ENCODE results near the gene LIMS4. TPM values are rescaled to one million over a fixed set of nuclear protein-coding genes. Genes with fewer than 3 reads are reported as not detected.
"Not testable (repeated sequence)": the region's sequence is repeated elsewhere in the genome, so short reads cannot be mapped to it uniquely, and the experiment has no call there.

Gene LIMS4, protein sequence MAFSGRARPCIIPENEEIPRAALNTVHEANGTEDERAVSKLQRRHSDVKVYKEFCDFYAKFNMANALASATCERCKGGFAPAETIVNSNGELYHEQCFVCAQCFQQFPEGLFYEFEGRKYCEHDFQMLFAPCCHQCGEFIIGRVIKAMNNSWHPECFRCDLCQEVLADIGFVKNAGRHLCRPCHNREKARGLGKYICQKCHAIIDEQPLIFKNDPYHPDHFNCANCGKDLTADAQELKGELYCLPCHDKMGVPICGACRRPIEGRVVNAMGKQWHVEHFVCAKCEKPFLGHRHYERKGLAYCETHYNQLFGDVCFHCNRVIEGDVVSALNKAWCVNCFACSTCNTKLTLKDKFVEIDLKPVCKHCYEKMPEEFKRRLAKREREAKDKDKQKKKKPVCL
- total RNA-seq (2014; rRNA removed; shearing (Covaris generic)): 0.81 and 1.8 TPM in 2 replicates

DNA sequence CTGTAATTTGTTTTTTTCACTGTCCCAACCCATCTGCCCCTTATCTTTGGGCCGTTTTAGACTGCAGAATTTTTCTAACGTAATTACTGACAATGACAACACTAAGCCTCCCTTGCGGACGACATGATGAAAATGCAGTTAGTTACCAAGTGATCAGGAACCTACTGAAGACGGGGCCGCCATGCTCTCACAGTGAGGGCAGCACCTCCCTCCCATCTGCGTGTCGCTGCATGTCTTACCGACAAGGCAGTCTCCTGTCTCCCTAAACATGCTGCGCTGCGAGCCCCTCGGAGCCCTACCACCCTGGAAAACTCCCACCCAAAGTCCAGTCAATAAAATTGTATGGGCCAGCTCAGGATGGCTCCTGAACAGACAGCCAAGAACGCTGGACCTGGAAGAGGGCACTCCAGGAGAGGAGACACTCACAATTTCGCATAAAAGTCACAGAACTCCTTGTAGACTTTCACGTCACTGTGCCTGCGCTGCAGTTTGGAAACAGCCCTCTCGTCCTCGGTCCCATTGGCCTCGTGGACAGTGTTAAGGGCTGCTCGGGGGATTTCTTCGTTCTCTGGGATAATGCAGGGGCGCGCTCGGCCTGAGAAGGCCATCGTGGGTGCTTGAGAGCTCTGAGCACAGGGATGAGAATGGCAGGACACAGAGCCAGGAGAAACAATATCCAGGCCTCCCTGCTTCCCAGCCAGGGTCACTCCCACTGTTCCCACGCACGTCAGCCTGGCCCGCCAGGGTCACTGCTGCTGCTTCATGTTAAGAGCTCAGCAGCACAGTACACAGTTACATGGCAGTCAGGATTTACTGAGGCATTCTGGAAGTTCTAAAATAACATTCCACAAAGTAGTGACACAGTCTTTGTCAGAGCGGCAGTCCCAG, at the start of gene LIMS4:
Gene LIMS4 (minus strand): TSS at position 646 of the 888 bp plus-strand sequence. CDS start 38 bp downstream, at position 608.
- DNase-seq (ENCODE audit: low spot score): not testable (repeated sequence)

DNA sequence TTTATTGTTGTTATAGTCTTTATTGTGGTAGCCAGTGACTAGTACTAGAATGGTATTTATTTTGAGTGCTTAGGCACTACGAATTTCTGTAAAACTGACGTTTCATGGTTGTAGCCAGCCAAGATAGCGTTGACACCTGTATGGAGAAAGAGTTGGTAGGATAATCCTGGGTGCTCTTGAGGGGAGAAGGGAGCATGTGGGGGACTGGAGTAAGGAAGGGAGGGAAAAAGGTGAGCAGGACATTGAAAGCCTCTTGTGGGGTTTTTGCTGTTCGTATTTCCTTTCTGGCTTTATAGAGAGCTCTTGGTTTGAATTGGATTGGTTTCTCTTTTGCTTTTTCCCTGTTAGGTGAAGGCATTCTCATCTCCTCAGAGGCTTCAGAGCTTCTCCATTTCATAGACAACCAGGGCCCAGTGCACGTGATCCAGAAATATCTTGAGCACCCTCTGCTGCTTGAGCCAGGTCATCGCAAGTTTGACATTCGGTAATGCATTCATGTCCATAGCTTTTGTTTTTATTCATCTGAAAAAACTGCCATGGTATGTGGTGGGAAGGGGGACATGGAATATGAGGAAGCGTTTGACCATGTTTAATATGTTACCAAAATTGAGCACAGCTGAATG, 27.2 kb upstream of the LIMS4 start:
- not testable (repeated sequence) for DNase-seq (ENCODE audit: low spot score)

DNA sequence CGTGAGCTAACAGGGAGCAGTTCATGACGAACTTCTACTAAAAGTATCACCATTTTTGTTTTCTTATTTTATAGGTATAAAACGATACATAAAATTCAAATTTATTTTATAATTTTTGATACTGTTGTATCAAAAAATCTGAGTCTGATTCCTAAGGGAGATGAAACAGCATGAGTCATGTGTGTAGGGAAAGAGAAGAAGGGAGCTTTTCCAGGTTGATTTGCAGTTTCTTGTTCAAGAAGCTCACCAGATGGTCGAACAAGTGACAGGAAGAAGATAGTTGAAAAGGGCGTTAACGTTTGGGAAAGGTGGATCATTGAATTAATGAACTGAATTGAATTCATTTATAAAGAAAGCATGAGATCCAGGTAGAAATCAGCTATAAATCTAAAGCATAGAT, 23.4 kb upstream of the LIMS4 start:
- DNase-seq (ENCODE audit: low spot score): not testable (repeated sequence)

DNA sequence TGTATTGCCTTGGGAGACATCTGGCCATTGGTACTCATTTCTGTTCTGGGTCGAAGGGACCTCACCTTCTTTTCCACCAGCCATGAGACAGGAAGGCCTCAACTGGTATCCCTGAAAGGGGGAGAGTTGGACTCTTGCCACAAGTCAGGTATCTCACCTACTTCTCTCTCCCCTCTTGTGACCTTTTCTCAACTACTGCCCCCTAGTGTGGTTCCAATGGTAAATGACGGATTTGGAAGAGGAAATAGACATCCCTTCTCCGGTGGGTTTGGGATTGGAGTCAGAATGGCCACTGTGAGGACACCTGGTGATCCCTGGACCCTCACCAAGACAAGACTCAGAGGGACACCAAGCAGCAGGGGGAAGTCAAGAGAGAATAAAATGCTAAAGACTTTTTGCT, 21.9 kb upstream of the LIMS4 start:
- not testable (repeated sequence) for DNase-seq (ENCODE audit: low spot score)

DNA sequence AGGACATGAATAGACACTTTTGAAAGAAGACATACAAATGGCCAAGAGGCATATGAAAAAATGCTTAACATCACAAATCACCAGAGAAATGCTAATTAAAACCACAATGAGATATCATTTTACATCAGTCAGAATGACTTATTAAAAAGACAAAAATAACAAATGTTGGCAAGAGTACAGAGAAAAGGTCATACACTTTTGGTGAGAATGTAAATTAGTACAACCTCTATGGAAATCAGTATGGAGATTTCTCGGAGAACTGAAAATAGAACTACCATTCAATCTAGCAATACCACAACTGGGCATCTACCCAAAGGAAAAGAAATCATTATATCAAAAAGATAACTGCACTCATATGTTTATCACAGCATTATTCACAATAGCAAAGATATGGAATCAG, 16.4 kb upstream of the LIMS4 start:
- not testable (repeated sequence) for DNase-seq (ENCODE audit: low spot score)

- not testable (repeated sequence) for DNase-seq (ENCODE audit: low spot score)
These were observed 10.1 kb upstream of the LIMS4 start for GRCh38 chr2:110482697-110483096.

GRCh38 chr2:110481200-110481599, 8.6 kb upstream of the LIMS4 start:
- DNase-seq (ENCODE audit: low spot score): not testable (repeated sequence)

DNA sequence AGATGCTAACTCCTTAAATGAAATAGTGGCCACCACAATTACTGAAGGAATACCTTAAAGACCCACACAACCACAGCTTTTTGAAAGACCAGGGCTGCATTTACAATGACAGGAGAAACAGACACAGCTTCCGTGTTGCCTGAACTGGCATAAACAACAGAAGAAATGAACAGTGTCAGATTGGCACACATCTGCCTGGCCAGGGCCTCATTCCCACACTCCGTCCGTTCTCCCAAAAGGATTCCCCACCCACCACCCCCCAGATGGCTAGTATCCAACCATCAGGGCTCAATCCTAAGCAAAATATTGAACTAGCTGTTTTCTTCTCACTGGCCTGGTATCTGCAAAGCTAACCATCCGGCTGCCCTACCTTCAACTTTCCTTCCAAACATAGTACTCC, 7.5 kb upstream of the LIMS4 start:
- not testable (repeated sequence) for DNase-seq (ENCODE audit: low spot score)

DNA sequence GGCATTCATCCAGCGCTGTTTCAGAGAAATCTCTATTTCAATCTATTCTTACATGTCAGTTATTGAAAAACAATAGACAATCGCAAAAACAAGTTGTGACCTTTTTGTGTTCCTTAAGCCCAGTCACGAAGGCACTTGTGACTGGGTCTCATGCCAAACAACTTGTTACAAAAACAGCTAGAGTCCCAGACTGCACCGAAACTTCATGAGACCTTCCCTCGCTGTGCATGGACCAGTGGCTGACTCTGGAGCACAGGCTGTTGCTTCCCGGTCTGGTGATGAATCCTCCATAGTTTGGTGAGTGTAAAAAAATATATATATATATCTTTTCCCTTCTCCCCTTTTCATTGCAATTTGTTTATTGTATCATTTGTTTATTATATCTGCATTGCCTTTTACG, 4.8 kb upstream of the LIMS4 start:
- not testable (repeated sequence) for DNase-seq (ENCODE audit: low spot score)

- DNase-seq (ENCODE audit: low spot score): not testable (repeated sequence)
These were observed 4.3 kb upstream of the LIMS4 start for GRCh38 chr2:110476952-110477351.

DNA sequence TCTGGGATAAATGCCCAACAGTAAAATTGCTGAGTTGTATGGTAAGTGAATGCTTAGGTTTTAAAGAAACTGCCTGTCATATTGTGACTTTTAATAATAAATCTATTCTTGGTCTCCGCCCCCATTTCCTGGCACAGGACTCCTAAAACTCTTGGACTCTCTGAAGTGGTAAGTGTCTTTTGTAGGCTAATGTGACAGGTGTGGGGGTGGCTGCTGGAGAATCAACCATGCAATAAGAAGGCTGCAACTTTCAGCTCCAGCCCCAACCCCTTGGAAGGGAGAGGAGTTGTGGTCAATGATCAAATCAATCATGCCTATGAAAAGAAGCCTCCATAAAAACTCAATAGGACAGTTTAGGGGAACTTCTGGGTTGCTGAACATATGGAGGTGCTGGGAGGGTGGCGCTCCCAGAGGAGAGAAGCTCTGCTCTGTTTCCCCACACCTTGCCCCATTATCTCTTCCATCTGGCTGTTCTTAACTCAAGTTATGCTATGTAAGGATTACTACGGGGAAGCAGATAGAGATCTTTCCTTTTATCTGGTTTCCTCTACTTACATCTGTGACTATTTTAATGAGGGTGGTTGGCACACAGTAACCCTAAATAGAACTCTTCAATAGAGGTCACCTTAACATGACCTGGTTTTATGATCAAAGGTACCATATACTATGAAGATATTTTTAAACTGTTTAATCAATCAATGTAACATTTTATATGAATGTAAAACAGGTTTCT, 3.2 kb upstream of the LIMS4 start:
- not testable (repeated sequence) for DNase-seq (ENCODE audit: low spot score)

DNA sequence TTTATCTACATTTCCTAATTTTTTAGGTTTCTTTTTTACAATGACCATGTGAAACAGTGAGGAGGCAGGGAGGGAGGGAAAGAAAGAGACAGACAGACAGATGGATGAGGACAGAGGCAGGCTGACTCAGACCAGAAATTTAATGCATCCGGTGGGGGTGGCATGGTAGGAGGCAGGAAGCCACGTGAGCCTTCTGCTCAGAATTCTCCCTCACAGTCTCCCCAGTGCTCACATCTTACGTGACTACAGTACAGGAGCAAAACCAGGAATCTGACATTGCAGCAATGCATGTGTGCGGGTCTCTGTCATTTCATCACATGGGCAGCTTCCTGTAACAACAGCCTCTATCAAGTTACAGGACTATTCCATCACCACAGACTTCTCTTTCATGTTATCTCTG, 2.3 kb upstream of the LIMS4 start:
- DNase-seq (ENCODE audit: low spot score): not testable (repeated sequence)

DNA sequence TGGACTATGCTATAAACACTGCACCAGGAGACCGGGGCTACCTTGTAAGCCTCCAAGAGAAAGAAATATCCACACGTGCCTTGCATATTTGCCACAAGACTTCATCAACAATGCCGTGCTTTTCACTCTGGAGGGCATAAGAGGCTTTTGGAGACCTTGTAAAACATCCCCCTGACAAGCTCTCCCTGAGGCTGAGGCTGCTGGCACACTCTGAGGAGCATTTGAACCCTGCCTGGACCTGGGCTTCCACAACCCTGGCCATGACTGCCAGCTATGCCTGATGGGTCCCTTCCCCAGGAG, 393 bp upstream of the LIMS4 start:
- not testable (repeated sequence) for DNase-seq (ENCODE audit: low spot score)

- DNase-seq (ENCODE audit: low spot score): not testable (repeated sequence)
These were observed 3.7 kb downstream of the LIMS4 start for GRCh38 chr2:110468921-110469320.

GRCh38 chr2:110465312-110465711, 7.3 kb downstream of the LIMS4 start:
- not testable (repeated sequence) for DNase-seq (ENCODE audit: low spot score)

GRCh38 chr2:110462458-110462857, 10.2 kb downstream of the LIMS4 start:
- not testable (repeated sequence) for DNase-seq (ENCODE audit: low spot score)

DNA sequence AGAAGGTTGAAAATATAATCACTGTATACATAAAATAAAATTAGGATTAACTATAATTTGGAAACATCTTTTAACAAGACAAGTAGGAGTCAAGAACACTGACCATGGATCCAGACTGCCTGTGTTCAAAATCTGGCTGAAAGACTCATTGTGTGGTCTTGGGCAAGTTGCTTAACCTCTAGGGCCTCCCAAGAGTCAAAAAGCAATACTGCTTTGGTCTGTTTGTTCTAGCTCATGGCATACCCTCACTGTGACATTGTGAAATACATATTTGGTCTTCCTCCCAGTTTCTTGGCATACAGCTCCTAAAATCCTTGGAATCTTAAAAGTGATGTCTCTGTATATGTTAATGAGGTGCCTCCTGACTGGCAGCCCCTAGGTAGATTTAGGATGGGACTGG, 12.3 kb downstream of the LIMS4 start:
- DNase-seq (ENCODE audit: low spot score): not testable (repeated sequence)

DNA sequence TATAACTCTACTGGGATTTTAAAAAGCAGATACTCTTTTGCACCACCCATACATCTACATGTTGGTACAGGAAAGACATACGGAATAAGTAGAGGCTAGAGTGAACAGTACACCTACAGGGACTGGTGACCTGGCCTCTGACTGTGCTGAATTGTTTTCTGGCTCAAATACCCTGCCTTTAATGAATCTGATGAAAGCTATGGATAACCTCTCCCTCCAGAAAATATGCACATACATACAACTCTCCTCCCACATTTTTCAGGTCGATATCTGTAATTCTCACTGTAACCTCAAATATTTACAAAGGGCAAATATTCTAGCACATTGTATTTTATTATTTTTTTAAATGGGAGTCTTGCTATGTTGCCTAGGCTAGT, 15.4 kb downstream of the LIMS4 start:
- not testable (repeated sequence) for DNase-seq (ENCODE audit: low spot score)

DNA sequence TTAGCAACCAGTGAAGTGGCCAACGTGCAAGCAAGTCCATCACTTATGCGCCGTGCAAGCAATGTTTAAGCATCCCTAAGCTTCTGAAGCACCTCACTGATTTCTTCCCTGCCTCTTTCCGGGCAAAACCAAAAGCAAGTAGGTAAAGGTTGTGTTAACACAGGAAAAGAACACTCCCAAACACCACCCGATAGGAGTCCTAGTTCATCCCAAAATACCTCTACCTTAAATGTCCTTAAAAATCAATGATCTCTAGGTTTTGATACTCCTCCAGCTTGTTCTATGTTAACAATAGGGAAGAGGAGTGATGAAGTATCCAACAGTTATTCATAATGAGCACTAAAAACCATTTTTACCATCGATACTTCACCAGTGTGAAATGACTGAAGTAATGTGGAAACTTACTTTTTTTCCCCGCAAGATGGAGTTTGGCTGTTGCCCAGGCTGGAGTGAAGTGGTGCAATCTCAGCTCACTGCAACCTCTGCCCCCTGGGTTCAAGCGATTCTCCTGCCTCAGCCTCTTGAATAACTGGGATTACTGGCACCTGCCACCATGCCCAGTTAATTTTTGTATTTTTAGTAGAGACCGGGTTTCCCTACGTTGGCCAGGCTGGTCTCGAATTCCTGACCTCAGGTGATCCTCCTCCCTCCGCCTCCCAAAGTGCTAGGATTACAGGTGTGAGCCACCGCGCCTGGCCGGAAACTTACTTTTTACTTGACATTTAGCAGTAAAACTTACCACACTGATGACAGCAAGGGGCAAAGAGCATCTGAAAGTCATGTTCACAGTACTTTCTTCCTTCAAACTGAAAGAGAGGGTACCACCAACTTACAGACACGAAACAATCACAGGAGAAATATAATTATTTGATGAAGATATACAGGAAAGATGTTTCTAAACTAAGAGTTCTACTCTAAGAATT, 16.1 kb downstream of the LIMS4 start:
- not testable (repeated sequence) for DNase-seq (ENCODE audit: low spot score)

DNA sequence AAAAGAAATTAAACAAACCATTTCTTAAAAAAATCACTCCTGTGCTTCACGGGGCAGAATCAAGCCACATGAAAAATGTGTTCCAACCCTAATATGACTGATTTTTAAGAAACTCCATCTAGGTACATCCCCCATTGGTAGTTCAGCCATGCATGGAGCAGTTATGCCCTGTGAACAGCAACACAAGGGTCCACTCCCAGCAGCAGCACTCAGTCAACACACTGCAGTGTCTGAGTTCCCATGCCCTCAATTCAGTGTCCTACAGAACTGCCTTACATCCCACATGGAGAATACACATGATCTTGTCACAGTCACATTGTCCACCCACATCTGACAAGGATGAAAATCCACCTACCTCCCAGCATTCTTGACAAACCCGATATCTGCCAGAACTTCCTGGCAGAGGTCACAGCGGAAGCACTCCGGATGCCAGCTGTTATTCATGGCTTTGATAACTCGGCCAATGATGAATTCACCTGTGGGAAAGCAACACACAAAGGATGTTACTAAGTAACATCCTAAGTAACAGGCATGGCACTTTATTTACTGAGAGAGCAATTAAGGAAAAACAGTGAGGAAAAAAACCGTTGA, 17.4 kb downstream of the LIMS4 start:
- not testable (repeated sequence) for DNase-seq (ENCODE audit: low spot score)
